SU-DHL-6 (cell line): ENCODE data around the gene ZNF33A.

Experiments
- CTCF ChIP-seq: fragments of 200-600 bp; sonication (generic); IDR thresholded peaks from one replicate; pipeline ENCODE4 v1.5.1; 2017; ENCODE audit warnings: antibody characterized with exemption, mild to moderate bottlenecking, low read length, moderate library complexity; ENCODE audit not compliant: insufficient read depth, poor library complexity, severe bottlenecking
- EZH2phosphoT487 ChIP-seq: fragments of 200-600 bp; sonication (generic), shearing (Covaris generic); conservative IDR thresholded peaks from 2 replicates; pipeline ENCODE4 v1.6.1; 2018; ENCODE audit warnings: mild to moderate bottlenecking, antibody characterized with exemption, low read length, moderate library complexity, mixed read lengths

- TF ChIP-seq CTCF (no peak), EZH2phosphoT487 (no peak)
Measured at GRCh38 chr10:38094158-38094926, 83.9 kb downstream of the ZNF33A start, which contains the start of gene ZNF37A.
